ENCODE measurements around the gene SPSB2.

- no peak for TF ChIP-seq GATA3 (IDR thresholded peaks at IDR 0.05; ENCODE audit: low read depth, low read length)
- no peak for TF ChIP-seq GATA2 (IDR thresholded peaks at IDR 0.05; ENCODE audit: low read depth, low read length)
Measured at GRCh38 chr12:6861391-6861790, 11.7 kb downstream of the SPSB2 start.
